Measurements from ENCODE around the gene ANXA6. TPM values are rescaled to one million over a fixed set of nuclear protein-coding genes. Genes with fewer than 3 reads are reported as not detected.
"Not testable (repeated sequence)": the region's sequence is repeated elsewhere in the genome, so short reads cannot be mapped to it uniquely, and the experiment has no call there.

Gene ANXA6
- total RNA-seq, 1 experiment from 2014 or later: 51.9 TPM

GRCh38 chr5:151198861-151199260 is 41.3 kb upstream of the ANXA6 start:
- Histone ChIP-seq H3K27me3 (replicated peaks; ENCODE audit: control insufficient read depth, insufficient read depth, low read length) (no peaks in the 10 kb centered on the region), H3K4me3 (ENCODE audit: low read depth, low read length) (no peak overlapping the region), H3K9me3 (no peaks in the 10 kb centered on the region), H3K36me3 (ENCODE audit: control insufficient read depth, insufficient read depth, low read length) (no peaks in the 10 kb centered on the region), H3K4me1 (no peaks in the 10 kb centered on the region)
- no peak for TF ChIP-seq CTCF (IDR thresholded peaks at IDR 0.05; ENCODE audit: insufficient read depth in 1 of 2, low read depth in 1 of 2, low read length in 1 of 2, severe bottlenecking in 1 of 2, unreplicated experiment in 1 of 2)
- BruUV-seq (replicated peaks): no TSS peak
- intact Hi-C loops (cut with micrococcal nuclease; ENCODE audit: unreplicated experiment): no loop called here
- Mint-ChIP-seq H3K27ac (ENCODE audit: unreplicated experiment) (no peak overlapping the region), H3K4me1 (ENCODE audit: low read depth, unreplicated experiment) (no peaks in the 10 kb centered on the region), H3K36me3 (ENCODE audit: insufficient read depth, unreplicated experiment) (no peaks in the 10 kb centered on the region), H3K4me3 (ENCODE audit: unreplicated experiment) (no peak overlapping the region), H3K27me3 (ENCODE audit: insufficient read depth, unreplicated experiment) (no peaks in the 10 kb centered on the region), H3K9me3 (ENCODE audit: unreplicated experiment) (no peaks in the 10 kb centered on the region)
- DNase-seq: peak in 1 of 2 experiments; percentile 28
- CTCF ChIA-PET: no interaction called here
- POLR2A ChIA-PET: no interaction called here

GRCh38 chr5:151197291-151197600 is 39.7 kb upstream of the ANXA6 start:
- H3K27me3 Mint-ChIP-seq (ENCODE audit: insufficient read depth, unreplicated experiment); BruUV-seq (replicated peaks); H3K4me3 Mint-ChIP-seq (ENCODE audit: unreplicated experiment); CTCF ChIA-PET; H3K27ac Mint-ChIP-seq (ENCODE audit: unreplicated experiment); intact Hi-C loops (cut with micrococcal nuclease; ENCODE audit: unreplicated experiment); H3K4me1 Mint-ChIP-seq (ENCODE audit: low read depth, unreplicated experiment); H3K4me3 ChIP-seq (ENCODE audit: low read depth, low read length); H3K9me3 Mint-ChIP-seq (ENCODE audit: unreplicated experiment); H3K27me3 ChIP-seq (replicated peaks; ENCODE audit: control insufficient read depth, insufficient read depth, low read length); H3K9me3 ChIP-seq; POLR2A ChIA-PET; H3K4me1 ChIP-seq; H3K36me3 ChIP-seq (ENCODE audit: control insufficient read depth, insufficient read depth, low read length); H3K36me3 Mint-ChIP-seq (ENCODE audit: insufficient read depth, unreplicated experiment): not testable (repeated sequence)
- DNase-seq: peak in 1 of 2 experiments; percentile 8

- POLR2A ChIA-PET: no interaction called here
- H3K4me1 Mint-ChIP-seq (ENCODE audit: low read depth, unreplicated experiment): no peaks in the 10 kb centered on the region
- H3K9me3 Mint-ChIP-seq (ENCODE audit: unreplicated experiment): peaks cover 2% of the 10 kb centered on the region
- no peak overlapping the region for H3K27ac Mint-ChIP-seq (ENCODE audit: unreplicated experiment)
- DNase-seq: peak in 1 of 2 experiments; percentile 7
- CTCF ChIA-PET: no interaction called here
- H3K27me3 Mint-ChIP-seq (ENCODE audit: insufficient read depth, unreplicated experiment): no peaks in the 10 kb centered on the region
- H3K27me3 ChIP-seq (replicated peaks; ENCODE audit: control insufficient read depth, insufficient read depth, low read length): no peaks in the 10 kb centered on the region
- no peak overlapping the region for H3K4me3 Mint-ChIP-seq (ENCODE audit: unreplicated experiment)
- H3K36me3 ChIP-seq (ENCODE audit: control insufficient read depth, insufficient read depth, low read length): no peaks in the 10 kb centered on the region
- H3K4me1 ChIP-seq: no peaks in the 10 kb centered on the region
- no peaks in the 10 kb centered on the region for H3K36me3 Mint-ChIP-seq (ENCODE audit: insufficient read depth, unreplicated experiment)
- intact Hi-C loops (cut with micrococcal nuclease; ENCODE audit: unreplicated experiment): no loop called here
- H3K9me3 ChIP-seq: peaks cover 7% of the 10 kb centered on the region; the same call in 1 of the 2 replicates
- TF ChIP-seq CTCF (IDR thresholded peaks at IDR 0.05; ENCODE audit: insufficient read depth in 1 of 2, low read depth in 1 of 2, low read length in 1 of 2, severe bottlenecking in 1 of 2, unreplicated experiment in 1 of 2): no peak
- BruUV-seq (replicated peaks): no TSS peak
- no peak overlapping the region for H3K4me3 ChIP-seq (ENCODE audit: low read depth, low read length)
Measured at GRCh38 chr5:151196556-151197290, 39.1 kb upstream of the ANXA6 start.

- no peaks in the 10 kb centered on the region for H3K4me1 Mint-ChIP-seq (ENCODE audit: low read depth, unreplicated experiment)
- H3K36me3 Mint-ChIP-seq (ENCODE audit: insufficient read depth, unreplicated experiment): no peaks in the 10 kb centered on the region
- Histone ChIP-seq H3K4me1 (no peaks in the 10 kb centered on the region), H3K36me3 (ENCODE audit: control insufficient read depth, insufficient read depth, low read length) (no peaks in the 10 kb centered on the region), H3K9me3 (peaks cover 7% of the 10 kb centered on the region; the same call in 1 of the 2 replicates), H3K27me3 (replicated peaks; ENCODE audit: control insufficient read depth, insufficient read depth, low read length) (no peaks in the 10 kb centered on the region), H3K4me3 (ENCODE audit: low read depth, low read length) (no peak overlapping the region)
- no peaks in the 10 kb centered on the region for H3K27me3 Mint-ChIP-seq (ENCODE audit: insufficient read depth, unreplicated experiment)
- DNase-seq: no peak
- TF ChIP-seq CTCF (IDR thresholded peaks at IDR 0.05; ENCODE audit: insufficient read depth in 1 of 2, low read depth in 1 of 2, low read length in 1 of 2, severe bottlenecking in 1 of 2, unreplicated experiment in 1 of 2): no peak
- no TSS peak for BruUV-seq (replicated peaks)
- POLR2A ChIA-PET: no interaction called here
- H3K4me3 Mint-ChIP-seq (ENCODE audit: unreplicated experiment): no peak overlapping the region
- intact Hi-C loops (cut with micrococcal nuclease; ENCODE audit: unreplicated experiment): no loop called here
- H3K9me3 Mint-ChIP-seq (ENCODE audit: unreplicated experiment): peaks cover 13% of the 10 kb centered on the region
- no peak overlapping the region for H3K27ac Mint-ChIP-seq (ENCODE audit: unreplicated experiment)
- CTCF ChIA-PET: no interaction called here
Measured at GRCh38 chr5:151195622-151196021, 38.0 kb upstream of the ANXA6 start.
